NK-92 treated with Interleukin-12 subunit alpha and Interleukin-12 subunit beta, amount 100 ng/mL, for 24 hours (cell line): Measurements from ENCODE around the gene ACBD6.

Experiments
- DNase-seq: peaks from one replicate; lab custom pipeline; 2025; lab: John Stamatoyannopoulos, UW

ACBD6 gene

DNA sequence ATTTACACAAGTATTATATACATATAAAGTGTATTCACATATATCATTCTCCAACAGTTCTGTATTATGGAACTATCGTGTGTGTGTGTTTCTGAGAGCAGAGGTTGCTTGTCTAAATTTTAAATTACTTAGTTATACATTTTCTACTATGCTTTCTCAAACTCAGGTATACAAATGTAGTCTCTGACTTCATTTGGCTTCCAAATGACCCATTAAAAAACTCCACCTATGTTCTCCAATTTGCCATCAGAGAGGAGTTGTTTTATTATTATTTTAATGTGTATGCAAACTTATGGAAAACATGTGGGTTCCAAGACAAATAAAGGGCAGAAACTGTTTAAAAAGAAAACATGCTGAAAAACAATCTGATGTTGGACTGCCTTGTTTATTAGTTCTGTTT lies 131.8 kb downstream of the ACBD6 start:
- DNase-seq = no peak

DNA sequence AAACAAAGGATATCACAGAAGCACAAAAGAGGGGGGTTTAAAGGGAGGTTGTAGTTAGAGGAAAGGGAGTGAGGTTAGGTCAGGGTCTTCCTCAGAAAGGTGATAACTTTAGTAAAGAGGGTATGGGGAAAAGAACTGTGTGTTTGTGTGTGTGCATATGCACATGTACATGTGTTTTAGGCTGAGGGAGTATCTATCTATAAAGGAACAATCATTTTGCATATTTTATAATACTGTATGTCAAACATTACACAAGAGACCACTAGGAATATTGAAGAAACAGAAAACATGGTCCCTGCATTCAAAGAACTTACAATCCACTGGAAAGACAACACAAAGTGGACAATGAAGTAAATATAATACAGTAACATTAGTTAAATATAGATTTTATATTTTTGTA lies 132.2 kb downstream of the ACBD6 start:
- no peak for DNase-seq

DNA sequence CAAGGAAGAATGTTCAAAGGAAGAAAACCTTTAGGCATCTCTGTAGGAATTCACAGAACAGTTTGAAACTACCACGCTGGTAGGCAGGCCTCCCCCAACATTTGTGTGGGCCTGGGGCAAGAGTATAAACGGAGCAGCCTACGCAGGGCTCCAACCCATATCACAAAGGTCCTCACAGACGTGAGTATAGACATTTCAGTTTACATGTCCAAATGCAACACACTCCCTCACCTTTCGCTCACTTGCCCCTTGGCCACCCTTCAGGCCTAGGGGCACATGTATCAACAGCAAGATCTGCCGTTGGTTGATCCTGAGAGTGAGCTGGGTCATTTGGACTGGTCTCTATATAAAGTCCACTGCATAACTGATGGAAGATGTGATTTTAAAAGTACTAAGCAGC lies 133.3 kb downstream of the ACBD6 start:
- no peak for DNase-seq

DNA sequence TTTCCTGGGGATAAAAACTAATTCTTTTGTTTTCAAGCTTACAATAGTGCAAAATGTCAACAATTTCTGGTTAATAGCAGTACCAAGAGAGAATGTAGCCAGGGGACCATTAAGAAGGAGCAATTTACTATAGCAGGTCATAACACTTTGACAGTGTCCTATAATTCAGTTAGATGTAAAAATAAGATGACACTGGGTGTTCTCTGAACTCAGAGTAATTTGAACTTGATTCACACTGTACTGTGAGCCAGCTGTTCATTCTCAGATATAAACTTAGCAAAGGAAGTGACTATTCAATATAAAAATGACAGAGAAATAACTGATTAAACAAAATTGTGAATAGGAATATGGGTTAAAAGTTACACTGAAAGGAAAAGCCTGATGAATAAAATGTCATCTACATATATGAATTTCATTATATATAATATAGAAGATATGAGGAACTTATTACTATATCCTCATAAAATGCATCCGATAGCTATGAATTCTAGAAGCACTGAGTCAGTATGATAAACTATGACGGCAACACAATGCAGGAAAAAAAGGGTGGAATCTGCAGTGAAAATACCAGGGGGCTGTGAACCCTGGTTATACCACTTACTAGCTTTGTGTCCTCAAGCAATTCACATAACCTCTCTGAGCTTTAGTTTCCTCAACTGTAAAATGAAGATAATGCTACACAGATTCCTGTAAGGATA lies 135.9 kb downstream of the ACBD6 start:
- DNase-seq = no peak

DNA sequence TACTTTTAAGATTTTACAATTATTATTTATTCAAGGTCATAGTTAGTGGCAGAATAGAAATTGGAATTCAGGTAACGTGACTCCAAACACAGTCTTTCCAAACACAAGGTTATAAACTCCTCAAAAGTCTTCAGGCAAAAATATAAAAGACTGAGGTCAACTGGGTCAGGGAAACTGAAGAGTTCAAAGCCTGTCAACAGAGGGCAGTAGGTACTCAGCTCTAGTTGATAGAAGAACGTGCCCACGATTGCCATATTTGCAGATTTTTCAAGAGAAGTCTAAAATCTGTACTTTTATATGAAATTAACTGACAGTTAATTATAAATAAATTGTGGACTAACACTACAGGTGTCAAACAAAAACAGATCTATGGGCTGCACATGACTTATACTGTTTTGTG lies 137.3 kb downstream of the ACBD6 start:
- no peak for DNase-seq

DNA sequence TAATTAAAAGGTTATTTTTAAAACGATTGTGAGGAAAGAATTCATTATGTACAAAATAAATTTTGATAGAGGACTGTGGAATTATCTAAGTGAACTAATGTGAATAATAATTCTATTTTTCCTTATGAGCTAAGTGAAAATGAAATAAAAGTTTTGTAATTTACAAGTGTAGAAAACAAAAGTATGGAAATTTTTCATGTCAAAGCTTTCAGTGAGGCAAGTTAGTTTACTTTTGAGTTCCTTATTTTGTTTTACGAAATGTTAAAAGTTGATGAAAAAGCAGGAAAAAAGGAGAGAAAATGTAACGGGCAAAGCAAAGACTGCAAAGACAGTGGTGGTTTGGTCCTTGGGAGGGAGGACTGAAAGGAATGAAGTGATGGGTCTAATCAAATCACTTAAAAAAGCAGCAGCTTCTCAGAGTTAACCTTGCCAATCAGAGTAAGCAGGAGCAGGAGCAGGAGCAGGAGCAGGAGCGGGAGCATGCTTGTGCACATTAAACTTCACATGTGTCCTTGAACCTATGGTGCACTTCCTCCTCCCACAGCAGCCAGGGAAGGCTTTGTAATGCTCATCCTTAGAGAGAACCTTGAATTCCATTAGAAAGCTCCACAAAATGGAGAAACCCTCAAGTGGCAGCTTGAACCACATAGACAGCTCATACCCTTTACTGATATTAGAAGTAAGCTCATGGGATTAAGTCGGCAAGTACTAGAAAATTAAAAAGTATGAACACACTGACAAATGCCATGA lies 139.0 kb downstream of the ACBD6 start:
- no peak for DNase-seq

DNA sequence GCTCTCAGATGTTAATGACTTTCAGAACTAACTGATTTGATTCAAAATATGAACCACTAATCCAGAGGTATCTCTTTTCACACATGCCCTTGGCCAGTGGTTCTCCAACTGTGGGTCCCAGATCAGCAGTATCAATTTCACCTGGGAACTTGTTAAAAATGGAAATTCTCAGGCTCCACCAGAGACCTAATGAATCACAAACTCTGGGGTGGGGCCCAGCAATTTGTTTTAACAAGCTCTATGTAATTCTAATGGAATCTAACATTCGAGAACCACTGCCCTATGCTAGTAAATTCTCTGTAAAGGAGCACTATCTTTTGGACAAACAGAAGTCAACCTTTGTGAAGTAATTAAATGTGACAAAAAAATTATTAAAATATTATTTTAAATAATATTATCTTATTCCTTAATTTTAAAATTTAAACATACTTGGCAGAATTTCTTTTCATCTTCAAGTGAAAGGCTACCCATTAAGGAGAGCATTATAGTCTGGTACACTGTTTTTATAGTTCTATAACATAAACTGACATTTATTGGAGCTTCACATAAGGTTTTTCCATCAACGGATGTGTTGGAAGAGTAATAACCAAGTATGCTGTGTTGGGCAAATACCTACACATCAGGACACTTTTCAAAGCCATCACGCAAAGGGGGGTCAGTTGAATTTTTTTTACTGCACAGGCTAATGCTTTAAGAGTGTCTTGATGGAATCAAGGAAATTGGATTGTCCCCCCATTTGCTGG lies 141.9 kb downstream of the ACBD6 start:
- no peak for DNase-seq

DNA sequence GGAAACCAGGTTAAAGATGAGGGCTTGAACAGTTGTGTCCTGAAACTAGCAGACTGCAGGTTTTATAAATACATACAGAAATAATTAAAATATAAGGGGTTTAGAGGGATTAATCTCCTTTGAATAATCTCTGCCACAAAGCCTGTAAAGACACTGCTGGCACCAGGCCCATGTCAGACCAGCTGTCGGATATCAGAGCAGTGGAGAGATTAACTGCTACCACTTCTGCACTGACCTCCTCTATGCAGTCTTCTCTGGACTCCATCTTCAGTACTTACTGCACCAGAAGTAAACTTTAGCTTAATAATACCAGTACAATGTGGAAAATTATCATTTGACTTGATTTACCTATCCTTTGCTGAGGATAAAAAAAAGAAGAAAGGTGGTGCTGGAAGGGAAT lies 143.7 kb downstream of the ACBD6 start:
- DNase-seq = no peak

DNA sequence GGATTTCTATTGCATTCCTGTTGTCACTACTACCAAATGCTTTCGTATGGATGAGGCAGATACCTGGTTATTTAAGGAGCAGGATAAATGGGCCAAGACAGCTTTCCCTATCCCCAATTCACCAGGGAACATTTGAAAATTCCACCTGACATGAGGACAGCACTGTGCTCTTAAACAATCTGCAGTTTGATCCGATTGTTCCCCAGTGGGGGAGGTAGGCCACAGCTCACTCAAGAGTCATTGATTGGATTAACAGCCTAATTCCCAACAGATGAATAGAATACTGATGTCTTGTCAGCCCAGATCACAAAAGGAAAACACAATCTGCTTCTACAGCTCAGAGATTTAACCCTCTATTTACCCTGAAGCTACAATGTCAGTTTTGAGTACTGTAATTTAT lies 148.4 kb downstream of the ACBD6 start:
- no peak for DNase-seq

DNA sequence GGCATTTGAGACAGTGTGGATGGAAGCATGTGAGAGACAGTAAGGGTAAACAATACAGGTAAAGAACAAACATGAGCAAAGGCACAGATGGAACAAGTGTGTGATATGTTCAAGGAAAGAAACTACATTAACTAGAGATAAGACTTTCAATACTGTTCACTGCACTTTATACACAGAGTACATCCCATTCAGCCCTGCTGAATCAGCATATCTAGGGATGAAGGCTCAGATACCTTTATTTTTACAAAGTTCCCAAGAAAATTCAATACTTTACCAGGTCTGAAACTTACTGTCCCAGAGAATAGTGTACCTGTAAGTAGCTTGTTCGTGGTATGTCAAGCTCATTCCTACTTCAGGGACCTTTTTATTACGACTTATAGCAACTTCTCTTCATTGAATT lies 149.8 kb downstream of the ACBD6 start:
- no peak for DNase-seq

DNA sequence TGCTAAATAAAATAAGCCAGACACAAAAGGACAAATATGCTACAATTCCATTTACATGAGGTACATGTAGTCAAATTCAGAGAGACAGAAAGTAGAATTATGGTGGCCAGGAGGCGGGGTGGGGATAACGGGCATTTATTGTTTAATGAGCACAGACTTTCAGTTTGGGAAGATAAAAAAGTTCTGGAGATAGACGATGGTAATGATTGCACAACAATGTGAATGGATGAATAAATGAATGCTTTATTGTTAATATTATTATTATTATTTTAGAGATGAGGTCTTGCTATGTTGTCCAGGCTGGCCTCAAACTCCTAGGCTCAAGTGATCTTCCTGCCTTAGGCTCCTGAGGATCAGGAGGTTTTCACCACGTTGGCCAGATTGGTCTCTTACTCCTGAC lies 150.4 kb downstream of the ACBD6 start:
- DNase-seq = no peak

DNA sequence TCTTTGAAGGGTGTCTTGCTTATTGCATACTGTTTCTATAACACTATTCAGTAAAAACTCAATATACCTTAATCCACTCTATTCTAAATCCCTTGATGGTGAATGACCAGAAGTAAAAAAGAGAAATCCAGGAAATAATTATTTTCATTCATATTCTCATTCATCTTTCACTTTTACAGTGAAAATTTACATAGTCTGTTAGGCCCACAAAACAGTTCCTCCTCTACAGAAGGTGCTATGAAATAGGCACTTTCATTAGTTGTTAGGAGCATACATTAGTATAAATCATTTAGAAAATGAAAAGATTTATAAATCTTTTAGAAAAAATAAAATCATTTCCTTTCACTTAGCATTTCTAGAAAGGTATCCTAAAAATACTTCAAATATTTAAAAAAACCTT lies 157.2 kb downstream of the ACBD6 start:
- DNase-seq = no peak

DNA sequence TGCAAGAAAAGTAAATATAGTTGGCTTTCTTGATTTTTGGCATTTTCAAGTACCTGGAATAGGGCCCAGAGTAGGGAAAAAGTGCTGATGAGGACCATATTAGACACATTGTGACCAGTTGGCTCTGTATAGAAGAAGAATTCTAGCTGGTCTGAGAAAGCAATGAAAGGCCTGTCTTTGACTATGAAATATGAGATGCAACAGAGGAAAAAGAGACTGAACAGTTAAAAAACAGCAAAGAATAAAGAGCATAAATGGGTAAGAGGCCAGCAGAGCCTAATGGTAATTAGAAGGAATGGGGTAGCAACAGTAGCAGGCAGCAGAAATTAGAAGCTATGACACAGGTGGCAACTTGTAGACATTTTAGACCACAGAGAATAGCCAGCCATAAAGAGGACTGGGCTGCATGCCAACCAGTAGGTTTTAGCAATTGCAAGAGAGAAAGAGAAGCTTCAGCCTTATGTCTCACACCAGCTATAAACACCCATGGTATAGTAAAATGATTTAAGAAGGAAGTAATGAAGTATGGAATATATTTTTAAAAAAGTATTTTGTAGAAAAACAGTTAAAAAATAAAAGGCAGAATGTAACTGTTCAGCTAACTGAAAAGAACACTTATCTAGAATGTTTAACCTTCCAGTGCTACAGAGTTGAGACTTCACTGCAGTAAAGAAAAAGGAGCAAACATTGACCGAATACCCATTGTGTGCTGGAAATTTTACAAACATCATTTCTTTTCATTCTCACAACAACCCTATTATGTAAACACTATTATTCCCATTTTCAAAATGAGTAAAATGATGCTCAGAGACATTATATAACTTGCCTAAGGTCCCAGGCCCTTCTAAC lies 158.2 kb downstream of the ACBD6 start:
- no peak for DNase-seq

DNA sequence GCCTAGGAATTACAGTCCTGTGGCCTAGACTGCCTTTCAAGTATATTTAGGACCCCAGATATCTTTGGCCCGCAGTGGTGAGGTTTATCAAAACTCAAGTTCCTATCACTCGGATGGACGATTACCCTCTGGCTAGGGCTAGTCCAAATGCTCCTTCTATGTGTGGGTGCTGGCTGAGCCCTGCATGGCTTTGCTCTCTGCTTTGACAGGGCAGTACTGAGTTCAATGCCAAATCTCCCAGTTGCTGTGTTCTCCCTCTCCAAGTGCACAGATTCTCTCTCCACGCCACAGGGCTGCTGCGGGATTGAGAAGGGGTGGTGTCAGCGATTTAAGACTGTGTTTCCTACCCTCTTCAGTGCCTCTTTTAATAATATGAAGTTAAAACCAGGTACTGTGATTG lies 175.3 kb downstream of the ACBD6 start:
- no peak for DNase-seq

DNA sequence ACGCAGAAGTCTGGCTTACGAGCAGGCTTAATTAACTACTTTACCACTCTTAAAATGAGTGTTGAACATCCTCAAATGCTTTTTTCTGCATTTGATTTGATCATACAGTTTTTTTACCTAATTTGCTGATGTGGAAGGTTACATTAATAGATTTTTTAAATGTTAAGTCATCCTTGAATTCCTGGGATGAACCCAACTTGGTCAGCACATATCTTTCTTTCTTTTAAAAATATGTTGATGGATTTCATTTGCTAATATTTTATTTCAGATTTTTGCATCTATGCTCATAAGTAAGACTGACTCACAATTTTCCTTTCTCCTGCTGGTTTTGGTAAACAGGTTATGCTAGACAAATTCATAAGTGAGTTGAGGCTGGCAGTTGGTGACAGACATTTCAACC lies 189.5 kb downstream of the ACBD6 start:
- no peak for DNase-seq

DNA sequence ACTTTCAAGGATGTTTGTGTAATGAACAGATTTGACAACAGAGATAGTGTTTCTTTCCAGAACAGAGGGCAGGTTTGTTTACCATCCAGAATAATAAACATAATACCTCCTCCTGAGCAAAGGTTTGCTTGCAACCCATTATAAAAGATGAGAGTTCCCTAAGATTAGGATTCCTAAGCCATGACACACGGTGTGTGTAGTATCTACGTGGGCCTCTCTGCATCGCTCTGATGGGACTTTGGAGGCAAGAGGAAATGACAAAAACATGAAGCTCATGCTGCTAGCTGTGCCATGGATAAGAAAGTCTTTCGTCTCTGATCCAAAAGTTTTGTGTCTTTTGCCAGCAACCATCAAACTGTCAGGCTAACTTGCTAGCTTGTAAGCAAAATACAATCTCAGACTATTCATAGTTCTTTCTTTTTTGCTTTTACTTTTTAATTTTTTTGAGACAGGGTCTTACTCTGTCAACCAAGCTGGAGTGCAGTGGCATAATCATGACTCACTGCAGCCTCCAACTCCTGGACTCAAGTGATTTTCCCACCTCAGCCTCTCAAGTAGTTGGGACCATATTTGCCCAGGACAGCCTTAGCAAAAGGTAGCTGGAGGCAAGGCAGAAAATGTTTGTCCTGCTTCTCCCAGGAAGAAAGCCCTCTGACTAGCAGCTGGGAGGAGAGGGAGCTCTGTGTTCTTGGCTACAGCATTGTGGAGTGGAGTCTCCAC lies 191.2 kb downstream of the ACBD6 start:
- DNase-seq = no peak

DNA sequence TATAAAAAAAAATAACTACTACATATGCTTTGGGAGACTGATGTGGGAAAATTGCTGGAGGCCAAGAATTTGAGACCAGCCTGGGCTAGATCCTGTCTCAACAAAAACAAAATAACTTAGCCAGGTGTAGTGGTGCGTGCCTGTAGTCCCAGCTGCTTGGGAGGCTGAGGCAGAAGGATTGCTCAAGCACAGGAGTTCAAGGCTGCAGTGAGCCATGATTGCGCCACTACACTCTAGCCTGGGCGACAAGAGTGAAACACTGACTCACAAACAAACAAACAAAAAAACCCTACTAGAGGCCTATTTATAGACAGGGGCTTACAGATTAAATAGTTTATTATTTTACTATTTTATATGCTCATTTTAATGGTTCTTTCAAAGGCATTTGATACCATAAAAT lies 192.3 kb downstream of the ACBD6 start:
- DNase-seq = peak; percentile 26

DNA sequence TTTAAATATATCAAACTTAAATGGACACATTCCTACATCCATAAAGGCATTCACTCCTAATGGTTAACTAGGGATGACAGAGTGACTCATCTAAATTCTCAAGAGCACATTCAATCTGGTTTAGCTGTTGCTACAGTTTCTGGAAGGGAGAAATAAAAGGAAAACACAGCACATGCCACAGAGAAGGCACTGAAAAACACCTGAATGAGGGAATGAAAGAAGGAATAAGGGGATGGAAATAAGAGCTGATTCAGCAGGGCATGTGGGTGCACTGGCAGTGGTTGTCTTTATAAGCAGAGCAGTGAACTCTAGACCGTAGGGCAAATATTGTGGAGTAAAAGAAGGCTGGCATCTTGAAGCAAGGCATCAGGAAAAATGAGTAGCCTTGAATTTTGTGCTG lies 193.0 kb downstream of the ACBD6 start:
- DNase-seq = no peak

DNA sequence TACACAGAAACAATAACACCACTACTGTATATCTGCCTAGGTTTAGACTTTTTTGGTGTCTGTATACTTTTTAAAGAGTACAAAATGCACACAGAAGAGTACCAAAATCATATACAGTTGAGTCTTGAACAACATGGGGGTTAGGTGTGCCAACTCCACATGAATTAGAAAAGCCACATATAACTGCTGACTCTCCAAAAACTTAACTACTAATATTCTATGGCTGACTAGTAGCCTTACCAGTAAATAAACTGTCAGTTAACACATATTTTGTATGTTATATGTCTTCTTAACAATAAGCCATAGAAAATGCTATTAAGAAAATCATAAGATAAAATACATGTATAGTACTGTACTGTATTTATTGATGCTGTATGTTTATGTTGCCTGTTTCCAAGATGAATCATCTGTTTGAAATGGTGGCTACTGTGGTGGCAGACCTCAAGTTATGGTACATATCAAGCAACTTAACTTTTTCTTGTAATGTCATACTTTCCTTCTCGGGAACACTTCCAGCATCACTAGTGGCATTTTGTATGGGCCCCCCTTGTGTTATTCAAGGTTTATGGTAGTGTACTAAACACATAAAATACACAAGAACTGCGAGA lies 201.1 kb downstream of the ACBD6 start:
- DNase-seq = no peak

DNA sequence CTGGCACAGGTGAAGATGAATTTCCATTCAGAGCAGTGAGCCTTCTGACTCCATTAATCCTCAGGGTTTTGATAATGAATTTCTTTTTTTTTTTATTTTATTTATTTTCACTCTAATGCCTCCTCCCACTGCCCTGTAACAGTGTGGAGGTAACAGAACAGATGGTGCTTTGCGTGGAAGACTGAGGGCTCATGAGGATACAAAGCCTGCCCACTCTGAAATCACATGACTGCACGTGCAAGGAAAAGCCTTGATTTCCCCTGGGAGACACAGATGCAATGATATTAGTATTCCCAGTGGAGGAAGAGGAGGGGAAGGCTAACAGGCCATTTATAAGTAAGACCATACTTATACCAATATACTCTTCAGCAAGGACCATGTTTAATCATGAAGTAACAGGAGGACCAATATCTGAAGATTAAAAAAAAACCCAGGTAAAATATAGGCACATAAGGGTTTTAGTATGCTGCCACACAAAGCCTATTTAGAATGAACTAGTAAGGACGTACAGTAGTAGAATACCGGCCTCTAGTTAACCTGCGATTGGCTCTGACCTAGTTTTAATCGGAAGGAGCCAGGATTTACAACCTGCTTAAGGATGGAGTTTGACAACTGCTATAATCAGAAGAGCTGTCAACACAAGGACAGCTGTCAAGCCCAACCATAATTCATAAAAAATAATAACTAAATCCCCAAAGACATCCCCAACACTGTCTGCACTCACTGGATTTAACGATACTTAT lies 202.7 kb downstream of the ACBD6 start:
- no peak for DNase-seq
